Measurements from ENCODE around the gene TBC1D21. TPM values are rescaled to one million over a fixed set of nuclear protein-coding genes. Genes with fewer than 3 reads are reported as not detected.
A peak's percentile ranks its signal among the peaks of the same experiment; 100 is the strongest.

TBC1D21 gene
- total RNA-seq (2014; rRNA removed; shearing (Covaris generic)): not detected in 2 replicates

- peak in 1 of 2 experiments; percentile 28 for DNase-seq (ENCODE audit: low read depth in 1 of 2, low spot score in 2 of 2)
- H3K4me3 ChIP-seq: no peak within 1 kb of the TSS
- no peak within 1 kb of the TSS for H3K27ac ChIP-seq
- no peaks in the 10 kb centered on the region for H3K9me3 ChIP-seq (replicated peaks)
- H3K36me3 ChIP-seq: no peaks in the 10 kb centered on the region
- peaks cover 34% of the 10 kb centered on the region for H3K27me3 ChIP-seq (replicated peaks)
- no peaks in the 10 kb centered on the region for H3K4me1 ChIP-seq (replicated peaks)
Observed at GRCh38 chr15:73873456-73873855, at the start of gene TBC1D21. TBC1D21 (plus strand) TSS chr15:73873564; CDS start chr15:73873710, 146 bp downstream.

- Histone ChIP-seq H3K4me3 (no peak overlapping the region), H3K9me3 (replicated peaks) (0 out of 2 replicates have a peak, but pooled peaks cover 2% of the 10 kb centered on the region), H3K4me1 (replicated peaks) (no peaks in the 10 kb centered on the region), H3K27me3 (replicated peaks) (peaks cover 12% of the 10 kb centered on the region; the same call in 1 of the 2 replicates), H3K36me3 (no peaks in the 10 kb centered on the region), H3K27ac (no peak overlapping the region)
- DNase-seq (ENCODE audit: low read depth in 1 of 2, low spot score in 2 of 2): no peak
Observed at GRCh38 chr15:73826711-73827251, 46.6 kb upstream of the TBC1D21 start.

DNA sequence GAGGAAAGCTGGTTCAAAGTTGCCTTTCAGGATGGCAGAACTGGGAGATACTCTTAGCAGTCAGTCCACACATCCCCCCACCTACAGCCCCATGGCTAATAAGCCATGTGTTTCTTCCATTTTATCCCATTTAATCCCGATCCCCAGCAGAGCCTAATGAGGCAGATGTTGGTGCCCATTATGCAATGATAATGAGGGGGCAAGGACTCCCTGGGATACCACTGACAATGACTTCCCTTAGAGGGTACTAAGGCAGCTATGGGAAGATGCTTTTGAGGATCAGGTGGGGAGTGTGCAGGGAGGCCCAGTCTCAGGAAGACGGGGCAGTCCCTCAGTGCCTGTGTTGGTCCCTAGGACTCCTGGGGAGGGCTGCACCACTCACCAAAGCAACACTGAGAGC is 43.8 kb upstream of the TBC1D21 start:
- Histone ChIP-seq H3K4me1 (replicated peaks) (no peaks in the 10 kb centered on the region), H3K9me3 (replicated peaks) (no peaks in the 10 kb centered on the region), H3K27me3 (replicated peaks) (peaks cover 17% of the 10 kb centered on the region; the same call in 1 of the 2 replicates), H3K36me3 (no peaks in the 10 kb centered on the region), H3K27ac (no peak overlapping the region), H3K4me3 (no peak overlapping the region)
- DNase-seq (ENCODE audit: low read depth in 1 of 2, low spot score in 2 of 2): no peak

DNA sequence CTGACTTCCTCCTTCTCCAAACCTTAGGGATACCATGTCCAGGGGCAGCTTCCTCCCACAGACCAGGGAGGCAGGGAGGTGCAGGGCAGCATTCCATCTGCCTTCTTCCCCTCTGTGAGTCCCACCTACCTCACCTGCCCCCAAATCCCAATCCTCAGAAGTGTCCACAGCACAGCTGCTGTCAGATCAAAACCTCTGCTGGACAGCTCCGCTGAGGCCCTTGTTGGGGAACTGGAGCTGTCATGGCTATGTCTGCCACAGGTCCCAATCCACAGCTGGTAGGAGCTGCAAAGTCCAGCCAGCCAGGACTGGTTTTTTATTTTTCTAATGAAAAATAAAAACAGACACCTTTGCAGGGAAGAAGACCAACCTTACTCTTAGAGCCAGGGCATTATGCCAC is 40.7 kb upstream of the TBC1D21 start:
- Histone ChIP-seq H3K36me3 (no peaks in the 10 kb centered on the region), H3K9me3 (replicated peaks) (no peaks in the 10 kb centered on the region), H3K27me3 (replicated peaks) (peaks cover 28% of the 10 kb centered on the region; the same call in 1 of the 2 replicates), H3K4me1 (replicated peaks) (no peaks in the 10 kb centered on the region), H3K4me3 (no peak overlapping the region), H3K27ac (no peak overlapping the region)
- DNase-seq (ENCODE audit: low read depth in 1 of 2, low spot score in 2 of 2): no peak

DNA sequence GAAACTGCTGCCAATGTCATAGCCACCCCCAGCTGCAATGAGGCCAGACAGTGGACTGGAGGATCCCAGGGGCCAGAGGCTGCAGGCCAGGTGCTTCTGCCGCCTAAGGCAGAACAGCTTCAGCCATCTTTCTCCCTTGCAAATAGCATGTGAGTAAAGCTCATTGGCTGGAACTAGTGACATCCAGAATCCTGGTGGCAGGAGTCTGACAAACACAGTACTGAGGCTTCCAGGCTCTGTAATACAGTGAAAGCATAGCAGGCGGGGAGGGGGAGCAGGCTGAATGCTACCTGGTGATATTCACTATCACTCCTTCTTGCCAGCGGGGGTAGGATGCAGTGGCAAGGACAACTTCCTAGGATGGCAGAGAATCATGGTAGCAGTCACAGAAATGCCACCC is 36.5 kb upstream of the TBC1D21 start:
- no peaks in the 10 kb centered on the region for H3K36me3 ChIP-seq
- peaks cover 28% of the 10 kb centered on the region for H3K27me3 ChIP-seq (replicated peaks)
- no peak overlapping the region for H3K4me3 ChIP-seq
- H3K9me3 ChIP-seq (replicated peaks): no peaks in the 10 kb centered on the region
- no peak overlapping the region for H3K27ac ChIP-seq
- DNase-seq (ENCODE audit: low read depth in 1 of 2, low spot score in 2 of 2): no peak
- no peaks in the 10 kb centered on the region for H3K4me1 ChIP-seq (replicated peaks)

GRCh38 chr15:73838831-73839426 is 34.4 kb upstream of the TBC1D21 start:
- no peaks in the 10 kb centered on the region for H3K4me1 ChIP-seq (replicated peaks)
- no peak overlapping the region for H3K27ac ChIP-seq
- H3K4me3 ChIP-seq: no peak overlapping the region
- no peak for DNase-seq (ENCODE audit: low read depth in 1 of 2, low spot score in 2 of 2)
- H3K9me3 ChIP-seq (replicated peaks): no peaks in the 10 kb centered on the region
- H3K36me3 ChIP-seq: no peaks in the 10 kb centered on the region
- H3K27me3 ChIP-seq (replicated peaks): peaks cover 36% of the 10 kb centered on the region

DNA sequence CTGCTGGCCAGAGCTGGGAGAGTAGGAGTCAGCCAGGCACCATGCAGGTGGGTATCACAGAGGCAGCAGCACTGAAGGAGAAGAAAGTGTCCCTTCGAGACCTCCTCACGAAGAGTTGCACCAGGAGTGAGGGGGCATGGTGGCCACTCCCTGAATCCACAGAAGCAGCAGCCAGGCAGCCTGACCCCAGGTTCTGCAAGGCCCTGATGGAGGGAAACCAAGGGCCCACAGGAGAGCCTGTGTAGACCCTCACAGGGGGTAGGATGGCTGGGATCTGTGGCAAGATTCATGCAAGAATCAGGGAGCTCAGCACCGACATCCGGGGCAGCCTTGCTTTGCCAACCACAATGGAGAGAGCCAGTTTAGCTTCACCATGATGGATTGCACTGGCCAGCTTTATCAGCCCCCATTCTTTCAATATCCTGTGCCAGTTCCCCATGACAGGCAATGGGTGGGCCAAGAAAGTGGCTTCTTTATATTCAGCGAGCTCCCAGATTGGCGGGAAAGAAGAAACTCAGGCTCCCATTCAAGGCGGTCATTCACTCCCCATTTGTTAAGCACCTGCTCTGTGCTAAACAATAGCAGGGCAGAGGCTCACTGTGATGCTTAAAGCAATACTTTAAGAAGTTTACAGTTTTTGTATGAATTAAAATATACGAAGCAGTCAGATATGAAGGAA is 33.5 kb upstream of the TBC1D21 start:
- Histone ChIP-seq H3K4me3 (no peak overlapping the region), H3K27me3 (replicated peaks) (peaks cover 31% of the 10 kb centered on the region), H3K27ac (no peak overlapping the region), H3K4me1 (replicated peaks) (no peaks in the 10 kb centered on the region), H3K9me3 (replicated peaks) (no peaks in the 10 kb centered on the region), H3K36me3 (no peaks in the 10 kb centered on the region)
- DNase-seq (ENCODE audit: low read depth in 1 of 2, low spot score in 2 of 2): no peak

- Histone ChIP-seq H3K4me3 (no peak overlapping the region), H3K27me3 (replicated peaks) (peaks cover 24% of the 10 kb centered on the region), H3K27ac (no peak overlapping the region), H3K36me3 (no peaks in the 10 kb centered on the region), H3K9me3 (replicated peaks) (no peaks in the 10 kb centered on the region), H3K4me1 (replicated peaks) (no peaks in the 10 kb centered on the region)
- no peak for DNase-seq (ENCODE audit: low read depth in 1 of 2, low spot score in 2 of 2)
Observed at GRCh38 chr15:73840771-73841170, 32.6 kb upstream of the TBC1D21 start.

- Histone ChIP-seq H3K27ac (no peak overlapping the region), H3K27me3 (replicated peaks) (peaks cover 23% of the 10 kb centered on the region), H3K4me3 (no peak overlapping the region), H3K36me3 (no peaks in the 10 kb centered on the region), H3K4me1 (replicated peaks) (no peaks in the 10 kb centered on the region), H3K9me3 (replicated peaks) (no peaks in the 10 kb centered on the region)
- no peak for DNase-seq (ENCODE audit: low read depth in 1 of 2, low spot score in 2 of 2)
Observed at GRCh38 chr15:73841756-73842725, 31.3 kb upstream of the TBC1D21 start.

DNA sequence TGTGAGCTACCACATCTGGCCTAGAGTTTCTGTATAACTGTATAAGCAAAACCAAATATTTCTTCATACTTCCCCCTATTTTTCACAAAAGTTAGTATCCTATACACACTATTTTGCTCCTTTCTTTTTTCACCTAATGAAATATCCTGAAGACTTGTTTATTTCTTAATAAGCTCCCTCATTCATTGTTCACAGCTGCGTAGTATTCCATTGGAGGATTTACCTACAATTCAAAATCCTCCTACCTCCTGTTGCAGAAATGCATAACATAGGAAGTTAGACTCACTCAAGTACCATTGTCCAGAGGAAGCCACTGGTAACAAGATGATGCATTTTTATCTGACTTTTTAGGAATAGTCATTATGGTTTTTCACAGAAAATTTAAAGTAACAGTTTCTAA is 29.6 kb upstream of the TBC1D21 start:
- DNase-seq (ENCODE audit: low read depth in 1 of 2, low spot score in 2 of 2): no peak
- no peaks in the 10 kb centered on the region for H3K9me3 ChIP-seq (replicated peaks)
- no peaks in the 10 kb centered on the region for H3K4me1 ChIP-seq (replicated peaks)
- H3K27me3 ChIP-seq (replicated peaks): peaks cover 24% of the 10 kb centered on the region
- H3K36me3 ChIP-seq: no peaks in the 10 kb centered on the region
- H3K4me3 ChIP-seq: no peak overlapping the region
- H3K27ac ChIP-seq: no peak overlapping the region

GRCh38 chr15:73844356-73844755 is 29.0 kb upstream of the TBC1D21 start:
- no peaks in the 10 kb centered on the region for H3K36me3 ChIP-seq
- no peaks in the 10 kb centered on the region for H3K4me1 ChIP-seq (replicated peaks)
- no peak overlapping the region for H3K27ac ChIP-seq
- H3K4me3 ChIP-seq: no peak overlapping the region
- H3K9me3 ChIP-seq (replicated peaks): no peaks in the 10 kb centered on the region
- H3K27me3 ChIP-seq (replicated peaks): peaks cover 29% of the 10 kb centered on the region
- no peak for DNase-seq (ENCODE audit: low read depth in 1 of 2, low spot score in 2 of 2)

DNA sequence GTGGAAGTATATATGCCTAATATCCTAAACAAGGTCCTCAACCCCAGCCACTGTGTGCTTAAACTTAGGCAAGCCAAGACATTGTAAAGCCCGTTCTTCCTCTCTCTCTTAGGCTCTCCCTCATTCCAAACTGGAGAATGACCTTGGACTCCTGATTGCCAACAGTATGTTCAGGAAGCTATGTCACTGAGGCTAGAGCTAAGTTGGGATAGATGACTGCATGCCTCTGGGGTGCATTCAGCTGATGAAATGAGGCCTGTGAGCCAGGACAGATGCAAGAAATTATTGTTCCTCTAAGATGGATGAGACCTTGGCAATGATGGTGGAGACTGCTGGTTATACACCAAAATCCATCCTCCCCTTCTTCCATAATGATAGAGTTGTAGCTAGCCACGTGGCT is 27.9 kb upstream of the TBC1D21 start:
- no peaks in the 10 kb centered on the region for H3K36me3 ChIP-seq
- H3K4me1 ChIP-seq (replicated peaks): no peaks in the 10 kb centered on the region
- H3K4me3 ChIP-seq: no peak overlapping the region
- DNase-seq (ENCODE audit: low read depth in 1 of 2, low spot score in 2 of 2): no peak
- H3K27me3 ChIP-seq (replicated peaks): peaks cover 26% of the 10 kb centered on the region
- no peak overlapping the region for H3K27ac ChIP-seq
- H3K9me3 ChIP-seq (replicated peaks): no peaks in the 10 kb centered on the region

DNA sequence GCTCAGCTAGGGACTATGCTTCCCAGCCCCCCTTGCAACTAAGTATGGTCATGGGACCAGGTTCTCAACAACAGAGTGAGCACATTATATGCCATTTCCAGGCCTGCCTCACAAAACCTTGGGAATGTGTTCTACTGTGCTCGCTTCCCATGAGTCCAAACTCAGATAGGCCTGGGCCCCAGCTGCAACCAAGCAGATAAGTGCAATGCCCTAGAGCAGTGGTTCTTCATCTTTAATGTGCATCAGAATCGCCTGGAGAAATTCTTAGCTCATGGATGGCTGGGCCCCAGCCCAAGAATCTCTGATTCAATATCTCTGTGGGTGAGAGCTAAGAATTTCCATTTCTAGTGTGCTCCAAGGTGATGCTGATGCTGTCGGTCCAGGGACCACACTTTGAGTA is 27.5 kb upstream of the TBC1D21 start:
- Histone ChIP-seq H3K27me3 (replicated peaks) (peaks cover 24% of the 10 kb centered on the region; the same call in 1 of the 2 replicates), H3K4me1 (replicated peaks) (no peaks in the 10 kb centered on the region), H3K27ac (no peak overlapping the region), H3K4me3 (no peak overlapping the region), H3K9me3 (replicated peaks) (no peaks in the 10 kb centered on the region), H3K36me3 (no peaks in the 10 kb centered on the region)
- DNase-seq (ENCODE audit: low read depth in 1 of 2, low spot score in 2 of 2): no peak

Measured in SJSA1 (cell line).